NCI-H1436 (cell line): ENCODE results near the gene PRF1.
"Not testable (repeated sequence)": the region's sequence is repeated elsewhere in the genome, so short reads cannot be mapped to it uniquely, and the experiment has no call there.

ENCODE experiments used
- DNase-seq: peaks from one replicate; lab custom pipeline; 2025; lab: John Stamatoyannopoulos, UW

PRF1 gene

DNA sequence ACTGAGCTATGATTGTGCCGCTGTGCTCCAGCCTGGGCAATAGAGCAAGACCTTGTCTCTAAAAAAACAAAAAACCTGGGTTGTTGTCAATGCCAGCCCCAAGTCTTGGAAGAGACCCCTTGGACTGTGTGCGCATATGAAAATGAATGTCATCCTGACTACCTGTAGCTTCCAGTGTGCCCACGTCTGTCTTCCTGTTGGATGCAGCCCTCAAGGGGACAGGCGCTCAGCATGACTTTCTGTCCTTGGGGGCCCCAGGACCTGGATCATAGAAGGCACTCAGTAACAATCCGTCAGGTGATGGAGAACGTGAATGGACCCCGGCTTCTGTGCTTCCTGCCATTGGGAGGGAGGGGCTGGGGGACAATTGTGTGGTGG, 9.0 kb downstream of the PRF1 start:
- DNase-seq: no peak

DNA sequence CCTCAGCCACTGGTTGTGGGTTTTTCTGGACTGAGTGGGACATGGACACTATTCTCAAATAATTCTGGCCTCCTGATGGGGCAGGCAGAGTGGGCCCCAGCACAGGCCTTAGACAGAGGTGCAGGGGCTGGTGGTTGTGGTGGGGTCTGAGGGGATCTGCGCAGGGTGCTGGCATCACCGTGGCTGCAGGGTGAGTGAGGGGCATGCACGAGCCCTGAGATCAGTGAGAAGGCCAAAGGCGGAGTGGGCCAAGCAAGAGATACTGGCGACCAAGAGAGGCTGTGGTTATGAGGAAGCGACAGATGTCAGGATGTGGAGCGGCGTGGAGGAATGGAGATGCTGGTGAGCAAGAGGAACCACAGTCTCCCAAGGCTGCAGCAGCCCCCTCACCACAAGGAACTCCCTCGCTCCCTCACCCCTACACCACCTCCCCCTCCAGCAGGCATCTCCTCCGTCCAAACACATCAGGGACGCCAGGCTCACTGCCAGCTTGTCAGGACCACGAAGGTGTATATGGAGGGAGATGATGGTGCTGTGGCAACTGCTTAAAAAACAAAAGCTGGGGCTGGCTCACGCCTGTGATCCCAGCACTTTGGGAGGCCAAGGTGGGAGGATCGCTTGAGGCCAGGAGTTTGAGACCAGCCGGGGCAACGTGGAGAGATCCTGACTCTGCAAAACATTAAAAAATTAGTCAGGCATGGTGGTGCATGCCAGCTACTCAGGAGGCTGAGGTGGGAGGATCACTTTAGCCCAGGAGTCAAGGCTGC, 9.6 kb downstream of the PRF1 start:
- no peak for DNase-seq

DNA sequence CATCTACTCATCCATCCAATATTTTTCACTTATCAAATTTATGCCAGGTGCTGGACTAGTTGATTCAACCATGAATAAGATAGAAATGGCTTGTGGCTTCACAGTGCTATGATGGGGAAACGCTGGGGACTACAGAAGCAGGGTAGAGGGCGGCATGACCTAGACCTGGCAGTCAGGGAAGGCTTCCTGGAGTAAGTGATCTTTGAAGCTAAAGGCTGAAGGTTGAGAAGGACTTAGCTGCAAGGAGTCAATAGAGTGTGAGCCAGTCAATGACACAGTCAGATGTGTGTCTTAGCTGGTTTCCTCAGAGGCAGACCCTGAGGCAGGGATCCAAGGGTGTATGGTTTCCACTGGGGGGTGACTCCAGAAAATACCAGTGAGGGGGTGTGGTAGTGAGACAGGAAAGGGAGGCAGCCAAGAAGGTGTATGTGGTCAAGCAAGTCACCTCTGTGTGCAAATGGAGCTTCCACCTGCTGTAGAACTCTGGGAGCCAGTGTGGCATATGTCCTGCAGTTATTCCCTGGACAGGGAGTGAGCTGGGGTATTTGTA, 10.3 kb downstream of the PRF1 start:
- no peak for DNase-seq

DNA sequence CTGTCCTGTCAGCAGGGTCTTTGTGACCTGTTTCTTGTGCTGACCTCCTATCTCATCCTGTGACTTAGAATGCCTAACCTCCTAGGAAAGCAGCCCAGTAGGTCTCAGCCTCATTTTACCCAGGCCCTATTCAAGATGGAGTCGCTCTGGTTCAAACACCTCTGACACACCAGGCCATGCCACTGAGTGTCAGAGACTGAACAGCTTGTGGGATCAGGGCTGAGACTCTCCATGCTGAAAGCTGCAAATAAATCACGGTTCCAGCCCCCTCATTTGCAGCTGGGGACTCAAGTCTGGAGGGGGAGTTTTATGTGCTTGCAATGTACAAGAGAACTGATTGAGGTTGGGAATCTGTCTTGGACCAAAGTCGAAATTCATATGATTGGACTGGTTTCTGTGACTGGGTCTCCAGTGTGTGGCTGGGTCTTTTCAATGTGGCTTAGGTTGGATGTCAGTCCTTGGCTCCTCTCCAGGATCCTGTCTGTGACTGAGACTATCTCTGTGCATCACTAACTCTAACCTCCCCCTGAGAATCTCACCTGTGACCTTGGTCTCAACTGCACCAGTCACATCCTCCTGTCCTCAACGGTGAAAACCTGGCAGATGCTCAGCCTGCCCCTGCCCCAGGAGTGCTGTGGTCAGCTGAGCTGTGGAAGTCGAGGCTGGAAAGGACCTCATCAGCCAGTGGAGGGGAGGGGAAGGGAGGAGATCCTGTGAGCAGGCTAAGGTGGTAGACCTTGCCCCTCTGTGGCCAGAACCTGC, 11.7 kb downstream of the PRF1 start:
- DNase-seq: no peak

DNA sequence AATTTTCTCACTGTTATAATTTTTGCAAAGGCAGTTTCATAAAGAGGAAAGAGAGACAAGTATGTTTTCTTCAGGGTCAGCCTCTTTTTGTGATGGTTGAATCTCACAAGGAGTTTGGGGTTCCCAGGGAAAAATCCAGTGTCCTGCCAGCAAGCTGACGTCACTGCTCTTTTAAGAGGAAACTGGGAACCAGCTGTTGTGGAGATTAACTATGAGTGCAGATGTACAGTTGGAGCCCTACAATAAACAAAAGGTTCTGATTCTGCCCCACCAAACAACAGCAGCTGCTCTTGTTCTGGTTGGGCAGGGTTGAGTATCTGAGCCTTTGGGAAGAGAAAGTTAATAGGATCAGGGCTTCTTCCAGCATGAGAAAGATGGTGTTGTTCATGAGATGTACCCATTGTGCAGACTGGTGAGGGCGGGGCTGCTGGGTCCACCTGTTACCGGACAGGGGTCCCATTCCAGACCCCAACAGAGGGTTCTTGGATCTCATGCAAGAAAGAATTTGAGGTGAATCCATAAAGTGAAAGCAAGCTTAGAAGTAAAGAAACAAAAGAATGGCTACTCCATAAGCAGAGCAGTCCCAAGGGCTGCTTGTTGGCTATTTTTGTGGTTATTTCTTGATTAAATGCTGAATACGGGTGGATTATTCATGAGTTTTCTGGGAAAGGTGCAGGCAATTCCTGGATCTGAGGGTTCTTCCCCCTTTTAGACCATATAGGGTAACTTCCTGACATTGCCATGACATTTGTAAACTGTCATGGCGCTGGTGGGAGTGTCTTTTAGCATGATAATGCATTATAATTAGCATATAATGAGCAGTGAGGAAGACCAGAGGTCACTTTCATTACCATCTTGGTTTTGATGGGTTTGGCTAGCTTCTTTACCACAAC, 12.5 kb downstream of the PRF1 start:
- no peak for DNase-seq

DNA sequence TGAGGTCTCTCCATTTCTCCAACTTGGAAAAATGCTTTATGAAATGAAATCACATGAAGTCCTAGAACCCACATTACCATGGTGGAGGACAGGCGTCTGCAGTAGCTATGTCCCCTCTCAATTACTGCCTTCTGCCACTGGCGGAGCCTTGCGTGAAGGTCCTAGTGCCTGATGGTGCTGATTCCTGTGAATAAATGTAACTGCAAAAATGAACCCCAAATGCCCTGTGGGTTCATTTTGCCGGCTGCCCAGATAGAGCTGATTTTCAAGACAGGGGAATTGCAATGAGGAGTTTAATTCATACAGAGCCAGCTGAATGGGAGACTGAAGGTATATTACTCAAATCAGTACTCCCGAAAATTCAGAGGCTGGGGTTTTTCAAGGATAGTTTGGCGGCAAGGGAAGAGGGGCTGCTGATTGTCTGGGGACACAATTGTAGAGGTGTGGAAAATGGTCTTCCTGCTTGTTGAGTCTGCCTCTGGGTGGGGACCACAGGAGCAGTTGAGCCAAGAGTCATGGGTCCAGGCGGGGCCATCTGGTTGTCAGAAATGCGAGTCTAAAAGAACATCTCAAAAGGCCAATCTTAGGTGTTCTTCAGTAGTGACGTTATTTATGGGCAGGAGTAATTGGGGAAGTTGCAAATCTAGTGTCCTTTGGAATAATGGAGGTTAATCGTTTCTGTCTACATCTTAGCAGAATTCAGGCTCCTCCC, 13.5 kb downstream of the PRF1 start:
- no peak for DNase-seq

DNA sequence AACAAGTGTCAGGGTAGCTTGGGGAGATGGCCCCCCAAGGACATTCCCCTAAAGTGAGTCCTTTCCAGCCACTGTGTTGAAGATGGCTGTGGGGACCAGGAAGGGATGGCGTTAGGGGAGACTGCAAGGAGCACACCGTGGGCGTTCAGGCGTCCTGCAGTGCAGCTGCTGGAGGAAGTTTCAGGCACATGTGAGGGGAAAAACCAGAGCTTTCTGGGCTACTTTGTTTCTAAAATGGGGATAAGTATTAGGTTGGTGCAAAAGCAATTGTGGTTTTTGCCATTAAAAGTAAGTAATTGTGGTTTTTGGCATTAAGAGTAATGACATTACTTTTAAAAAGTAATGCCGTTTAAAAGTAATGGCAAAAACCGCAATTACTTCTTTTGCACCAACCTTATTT, 14.3 kb downstream of the PRF1 start:
- DNase-seq: no peak

DNA sequence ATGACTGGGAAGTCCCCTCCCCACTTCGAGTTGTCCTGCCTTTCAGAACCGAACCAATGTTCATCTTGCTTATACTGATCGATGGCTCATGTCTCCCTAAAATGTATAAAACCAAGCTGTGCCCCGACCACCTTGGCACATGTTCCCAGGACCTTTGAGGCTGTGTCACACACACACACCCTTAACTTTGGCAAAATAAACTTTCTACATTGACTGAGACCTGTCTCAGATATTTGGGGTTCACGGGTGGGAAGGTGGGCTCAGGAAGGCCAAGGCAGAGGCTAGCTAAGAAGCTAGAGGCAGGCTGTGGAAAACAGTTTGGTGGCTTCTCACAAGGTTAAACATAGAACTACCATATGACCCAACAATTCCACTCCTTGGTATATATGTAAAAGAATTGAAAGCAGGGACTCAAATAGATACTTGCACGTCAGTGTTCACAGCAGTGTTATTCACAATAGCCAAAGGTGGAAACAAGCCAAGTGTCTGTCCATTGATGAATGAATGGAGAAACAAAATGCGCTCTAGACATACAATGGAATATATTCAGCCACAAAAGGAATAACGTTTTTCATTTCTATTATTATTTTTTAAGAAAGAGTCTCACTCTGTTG, 15.4 kb downstream of the PRF1 start:
- no peak for DNase-seq

DNA sequence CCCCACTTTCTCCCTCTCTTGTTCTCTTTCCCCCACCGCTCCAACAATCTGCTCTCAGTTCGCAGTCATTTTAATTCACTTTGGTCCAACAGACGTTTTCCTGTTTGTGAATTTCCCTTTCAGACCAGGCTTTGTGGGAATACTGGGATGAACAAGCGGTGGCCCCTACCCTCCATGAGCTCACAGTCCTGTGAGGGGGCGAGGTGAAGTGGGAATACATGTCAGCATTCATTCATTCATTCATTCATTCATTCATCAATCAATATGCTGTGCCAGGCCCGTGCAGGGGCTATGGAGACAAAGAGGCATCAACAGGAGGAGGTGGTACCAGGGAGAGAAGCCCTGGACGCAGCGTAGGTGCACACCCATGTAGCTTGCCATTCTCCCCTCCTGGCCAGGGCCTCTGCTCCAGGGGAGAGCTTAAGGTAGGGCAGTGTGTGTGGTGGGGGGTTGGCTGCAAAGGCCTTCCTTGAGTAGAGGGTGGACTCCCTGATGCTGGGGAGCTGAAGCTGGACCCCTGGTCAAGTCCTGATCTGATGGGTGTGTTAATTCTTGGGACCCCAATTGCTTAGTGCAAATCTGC, 16.1 kb downstream of the PRF1 start:
- DNase-seq: no peak

DNA sequence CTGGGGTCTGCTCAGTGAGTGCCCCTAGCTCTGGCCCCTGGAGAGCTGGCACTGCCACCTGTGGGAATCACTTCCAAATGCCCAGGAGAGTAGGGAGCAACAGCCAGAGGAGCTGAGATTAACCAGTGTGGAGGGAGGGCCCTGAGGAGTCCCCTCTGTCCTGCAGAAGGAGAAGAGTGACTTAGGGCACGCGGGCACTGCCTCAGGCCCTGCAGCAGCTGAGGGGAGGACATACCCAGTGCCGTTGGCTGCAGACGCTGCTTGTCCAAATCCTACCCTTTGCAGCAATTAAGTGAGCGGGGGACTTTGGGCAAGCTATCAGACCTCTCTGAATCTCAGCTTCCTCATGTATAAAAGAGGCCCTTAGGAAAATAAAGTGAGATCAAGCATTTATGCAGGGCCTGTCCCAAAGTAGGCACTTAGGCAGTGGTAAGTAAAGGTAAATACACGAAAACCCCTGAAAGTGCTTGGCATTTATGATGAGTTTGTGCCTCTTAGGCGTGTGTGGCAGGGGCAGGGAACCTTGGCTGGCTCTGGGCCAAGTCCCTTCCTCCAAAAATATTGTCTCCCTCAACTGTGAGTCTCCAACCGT, 16.9 kb downstream of the PRF1 start:
- no peak for DNase-seq

DNA sequence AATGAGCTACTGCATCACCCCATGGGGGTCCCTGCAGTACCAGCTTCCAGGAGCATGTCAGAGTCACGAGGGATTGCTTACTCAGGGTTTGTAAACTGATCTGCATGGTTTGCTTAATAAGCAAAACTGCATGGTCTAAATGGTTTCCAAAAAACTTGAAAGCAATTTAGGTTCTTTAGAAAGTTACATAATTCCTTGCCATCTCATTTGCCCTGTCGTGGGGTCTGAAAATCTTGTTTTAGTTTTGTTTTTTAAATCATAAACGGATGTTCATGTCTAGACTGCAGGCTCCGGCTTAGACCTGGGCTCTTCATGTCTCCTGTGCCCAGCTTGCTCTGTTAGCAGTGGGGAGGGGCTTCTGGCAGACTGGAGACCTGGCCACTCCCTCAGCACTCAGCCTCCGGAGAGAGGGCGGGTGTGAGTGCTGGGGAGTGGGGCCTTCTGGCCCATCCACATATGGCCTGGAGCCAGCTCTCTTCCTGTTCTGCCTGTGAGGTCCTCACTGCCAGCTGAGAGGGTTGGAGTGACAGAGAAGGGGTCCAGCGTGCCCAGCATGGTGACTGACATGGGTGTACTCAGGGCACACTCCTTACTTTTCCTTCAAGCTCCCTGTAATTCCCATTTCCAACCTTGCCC, 17.5 kb downstream of the PRF1 start:
- DNase-seq: peak; percentile 91

DNA sequence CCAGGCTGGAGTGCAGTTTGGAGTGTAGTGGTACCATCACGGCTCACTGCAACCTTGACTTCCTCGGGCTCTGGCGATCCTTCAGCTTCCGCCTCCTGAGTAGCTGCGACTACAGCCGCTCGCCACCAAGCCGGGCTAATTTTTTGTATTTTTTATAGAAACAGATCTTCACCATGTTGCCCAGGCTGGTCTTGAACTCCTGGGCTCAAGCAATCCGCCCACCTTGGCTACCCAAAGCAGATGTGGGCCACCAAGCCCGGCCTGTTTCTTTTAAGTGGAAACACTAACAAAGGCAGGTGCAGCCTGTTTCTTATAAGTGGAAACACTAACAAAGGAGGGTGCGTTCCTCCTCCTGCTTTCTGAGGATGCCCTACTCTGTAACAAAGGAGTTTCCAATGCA, 18.2 kb downstream of the PRF1 start:
- DNase-seq: peak; percentile 70

DNA sequence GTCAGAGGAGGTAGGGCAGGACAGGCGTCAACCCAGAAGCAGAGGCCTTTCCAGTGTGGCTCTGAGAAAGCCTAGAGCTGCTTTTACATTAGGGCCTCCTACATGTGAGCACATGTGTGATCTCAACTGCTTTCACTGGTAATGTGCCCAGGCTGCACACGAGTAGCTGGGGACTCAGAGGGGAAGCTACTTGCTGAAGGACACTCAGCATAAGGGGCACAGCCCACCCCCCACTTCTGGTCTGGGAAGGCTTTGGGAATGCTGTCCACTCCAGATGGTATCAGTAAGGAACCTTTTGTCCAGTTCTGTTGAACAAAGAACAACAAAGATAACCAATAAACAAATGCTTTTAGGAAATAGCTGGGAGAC, 18.9 kb downstream of the PRF1 start:
- DNase-seq: no peak

DNA sequence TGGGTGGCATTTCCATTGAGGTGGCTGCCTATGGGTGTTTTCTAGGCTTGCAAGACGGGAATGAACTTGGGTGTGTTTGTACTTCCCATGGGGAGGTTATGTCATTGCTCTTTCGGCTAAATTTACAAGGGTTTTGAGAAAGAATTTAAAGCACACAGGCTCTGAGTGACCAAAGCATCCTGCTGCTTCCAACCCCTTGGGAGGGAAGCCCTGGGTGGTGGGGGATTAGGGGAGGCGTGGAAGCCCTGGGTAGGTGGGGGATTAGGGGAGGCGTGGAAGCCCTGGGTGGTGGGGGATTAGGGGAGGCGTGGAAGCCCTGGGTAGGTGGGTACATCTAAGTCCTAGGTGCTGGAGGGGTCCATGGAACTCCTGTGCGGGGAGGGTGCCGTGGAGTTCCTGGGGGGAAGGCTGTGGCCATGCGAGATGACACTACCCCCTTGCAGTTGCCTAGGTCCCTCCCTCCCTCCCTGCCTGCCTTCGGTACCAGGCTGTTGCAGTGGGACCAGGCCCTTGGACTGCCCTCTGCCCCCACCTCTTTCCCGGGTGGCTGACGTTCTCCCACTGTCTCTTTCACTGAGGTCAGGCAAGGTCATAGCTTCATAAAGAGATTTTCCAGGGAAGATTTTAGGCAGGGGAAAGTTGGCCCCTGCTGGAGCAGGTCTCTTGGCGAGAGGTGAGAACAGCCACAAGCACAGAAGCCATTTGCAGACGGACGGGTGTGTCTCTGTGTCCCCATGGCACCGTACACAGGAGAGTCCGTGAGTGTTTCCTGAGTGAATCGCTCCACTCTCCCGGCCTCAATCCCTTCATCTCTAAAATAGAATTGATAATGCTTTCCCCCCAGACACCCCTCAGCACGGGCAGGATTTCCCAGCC, 19.5 kb downstream of the PRF1 start:
- DNase-seq: no peak

DNA sequence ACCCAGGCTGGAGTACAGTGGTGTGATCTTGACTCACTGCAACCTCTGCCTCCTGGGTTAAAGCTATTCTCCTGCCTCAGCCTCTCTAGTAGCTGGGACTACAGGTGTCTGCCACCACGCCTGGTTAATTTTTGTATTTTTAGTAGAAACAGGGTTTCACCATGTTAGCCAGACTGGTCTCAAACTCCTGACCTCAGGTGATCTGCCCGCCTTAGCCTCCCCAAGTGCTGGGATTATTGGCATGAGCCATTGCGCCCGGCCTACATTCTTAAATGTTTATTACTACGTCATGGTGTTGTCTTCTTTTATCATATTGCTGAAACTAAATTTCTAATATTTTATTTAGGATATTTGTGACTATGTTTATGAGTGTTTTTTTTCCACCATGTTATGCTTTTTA, 21.4 kb downstream of the PRF1 start:
- DNase-seq: not testable (repeated sequence)

DNA sequence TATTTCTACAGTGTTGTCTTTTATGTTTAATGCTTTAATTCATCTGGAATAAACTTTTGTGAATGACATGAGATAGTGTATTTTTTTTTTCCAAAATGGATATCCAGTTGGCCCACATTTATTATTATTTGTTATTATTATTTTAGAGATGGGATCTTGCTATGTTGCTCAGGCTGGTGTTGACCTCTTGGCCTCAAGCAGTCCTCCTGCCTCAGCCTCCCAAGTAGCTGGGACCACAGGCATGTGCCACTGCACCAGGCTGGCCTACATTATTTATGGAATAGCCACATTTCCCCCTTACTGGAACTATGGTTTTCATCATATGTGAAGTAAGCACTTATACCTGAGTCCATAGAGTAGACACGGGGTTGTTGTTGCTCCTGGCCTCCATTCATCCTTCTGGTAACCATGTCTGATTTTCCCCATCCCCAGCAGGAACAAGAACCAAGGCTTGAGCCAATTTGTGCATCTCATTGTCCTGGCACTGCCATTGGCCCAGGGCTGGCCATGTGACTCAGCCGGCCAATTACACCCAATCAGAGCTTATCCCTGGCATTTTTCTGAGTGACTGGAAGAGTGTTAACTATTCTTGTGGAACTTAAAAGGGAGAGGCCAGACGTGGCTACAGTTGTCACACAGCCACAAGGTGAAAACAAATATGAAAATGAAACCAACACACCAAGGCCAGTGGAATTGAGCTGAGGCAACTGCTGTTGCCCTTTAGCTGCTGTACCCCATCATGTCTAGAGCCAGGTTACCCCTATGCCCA, 23.1 kb downstream of the PRF1 start:
- DNase-seq: no peak

DNA sequence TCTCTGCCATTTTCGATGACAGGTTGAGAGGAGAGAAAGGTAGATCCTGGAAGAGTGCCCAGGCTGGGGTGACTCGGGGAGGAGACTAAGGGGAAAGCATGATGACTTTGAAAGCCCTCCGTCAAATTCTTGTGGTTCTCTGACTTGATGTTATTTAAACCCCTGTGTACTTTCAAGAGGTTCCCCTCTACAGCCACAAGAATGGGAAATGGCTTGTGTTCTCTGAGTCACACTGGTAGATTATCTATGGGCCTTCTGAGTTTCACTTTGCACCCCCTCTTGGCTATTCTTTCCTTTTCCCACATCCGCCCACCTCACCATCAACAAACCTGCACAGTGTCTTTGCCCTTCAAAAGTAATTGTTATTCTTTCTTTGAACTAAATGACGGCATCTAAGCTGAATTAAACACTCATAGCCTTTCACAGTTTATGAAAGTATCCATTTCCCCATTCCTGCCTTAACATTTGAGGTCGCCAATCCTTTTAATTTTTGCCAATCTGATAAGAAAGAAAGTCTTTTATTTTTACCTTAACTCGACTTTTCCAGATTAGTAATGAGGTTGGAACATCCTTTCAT, 24.1 kb downstream of the PRF1 start:
- DNase-seq: no peak
